Measurements from ENCODE around the gene CACNG5. TPM values are rescaled to one million over a fixed set of nuclear protein-coding genes. Genes with fewer than 3 reads are reported as not detected.

The CACNG5 gene
- total RNA-seq, 1 experiment from 2014 or later = not detected

GRCh38 chr17:66859353-66859752, 24.4 kb downstream of the CACNG5 start:
- Mint-ChIP-seq H3K36me3 (ENCODE audit: insufficient read depth, unreplicated experiment) (no peaks in the 10 kb centered on the region), H3K4me1 (ENCODE audit: low read depth, unreplicated experiment) (no peaks in the 10 kb centered on the region), H3K9me3 (ENCODE audit: low read depth, unreplicated experiment) (no peaks in the 10 kb centered on the region), H3K4me3 (ENCODE audit: low read depth, unreplicated experiment) (no peak overlapping the region), H3K27me3 (ENCODE audit: unreplicated experiment) (peaks cover 48% of the 10 kb centered on the region), H3K27ac (ENCODE audit: unreplicated experiment) (no peak overlapping the region)
- TF ChIP-seq CTCF (IDR thresholded peaks at IDR 0.05; ENCODE audit: unreplicated experiment) = no peak
- no TSS peak for BruUV-seq (replicated peaks)
- CTCF ChIA-PET = no interaction called here
- intact Hi-C loops (cut with micrococcal nuclease; ENCODE audit: unreplicated experiment) = no loop called here
- DNase-seq = no peak

GRCh38 chr17:66860204-66860603, 25.3 kb downstream of the CACNG5 start:
- CTCF ChIA-PET = interaction anchor here (1.3 kb wide), 1 partner anchor 132 kb away, joined by 3 read pairs; no protein-coding TSS in a partner anchor
- H3K27me3 Mint-ChIP-seq (ENCODE audit: unreplicated experiment) = peaks cover 54% of the 10 kb centered on the region
- intact Hi-C loops (cut with micrococcal nuclease; ENCODE audit: unreplicated experiment) = no loop called here
- H3K27ac Mint-ChIP-seq (ENCODE audit: unreplicated experiment) = no peak overlapping the region
- DNase-seq = no peak
- H3K36me3 Mint-ChIP-seq (ENCODE audit: insufficient read depth, unreplicated experiment) = no peaks in the 10 kb centered on the region
- no TSS peak for BruUV-seq (replicated peaks)
- H3K9me3 Mint-ChIP-seq (ENCODE audit: low read depth, unreplicated experiment) = no peaks in the 10 kb centered on the region
- H3K4me3 Mint-ChIP-seq (ENCODE audit: low read depth, unreplicated experiment) = no peak overlapping the region
- no peaks in the 10 kb centered on the region for H3K4me1 Mint-ChIP-seq (ENCODE audit: low read depth, unreplicated experiment)
- TF ChIP-seq CTCF (IDR thresholded peaks at IDR 0.05; ENCODE audit: unreplicated experiment) = no peak

- Mint-ChIP-seq H3K4me1 (ENCODE audit: low read depth, unreplicated experiment) (no peaks in the 10 kb centered on the region), H3K4me3 (ENCODE audit: low read depth, unreplicated experiment) (no peak overlapping the region), H3K27ac (ENCODE audit: unreplicated experiment) (no peak overlapping the region), H3K27me3 (ENCODE audit: unreplicated experiment) (peaks cover 68% of the 10 kb centered on the region), H3K9me3 (ENCODE audit: low read depth, unreplicated experiment) (no peaks in the 10 kb centered on the region), H3K36me3 (ENCODE audit: insufficient read depth, unreplicated experiment) (no peaks in the 10 kb centered on the region)
- intact Hi-C loops (cut with micrococcal nuclease; ENCODE audit: unreplicated experiment) = no loop called here
- DNase-seq = no peak
- no TSS peak for BruUV-seq (replicated peaks)
- CTCF ChIA-PET = no interaction called here
- TF ChIP-seq CTCF (IDR thresholded peaks at IDR 0.05; ENCODE audit: unreplicated experiment) = no peak
Measured at GRCh38 chr17:66863820-66864219, 28.9 kb downstream of the CACNG5 start.

- BruUV-seq (replicated peaks) = no TSS peak
- Mint-ChIP-seq H3K4me1 (ENCODE audit: low read depth, unreplicated experiment) (no peaks in the 10 kb centered on the region), H3K36me3 (ENCODE audit: insufficient read depth, unreplicated experiment) (no peaks in the 10 kb centered on the region), H3K4me3 (ENCODE audit: low read depth, unreplicated experiment) (no peak overlapping the region), H3K27me3 (ENCODE audit: unreplicated experiment) (peaks cover 67% of the 10 kb centered on the region), H3K9me3 (ENCODE audit: low read depth, unreplicated experiment) (no peaks in the 10 kb centered on the region), H3K27ac (ENCODE audit: unreplicated experiment) (no peak overlapping the region)
- intact Hi-C loops (cut with micrococcal nuclease; ENCODE audit: unreplicated experiment) = no loop called here
- CTCF ChIA-PET = interaction anchor here (0.7 kb wide), 1 partner anchor 87 kb away, joined by 3 read pairs; no protein-coding TSS in a partner anchor
- DNase-seq = no peak
- TF ChIP-seq CTCF (IDR thresholded peaks at IDR 0.05; ENCODE audit: unreplicated experiment) = no peak
Measured at GRCh38 chr17:66865151-66865550, 30.2 kb downstream of the CACNG5 start.

Data from Calu3 (cell line).